GM12891 (cell line): ENCODE results near the gene ZC3H12C.

Source experiments
- POLR2A ChIP-seq: IDR thresholded peaks from 2 replicates; pipeline ENCODE4 v1.6.1; 2011; ENCODE audit warnings: low read depth, low read length, control low read depth
- POLR2AphosphoS5 ChIP-seq: IDR thresholded peaks from 2 replicates; pipeline ENCODE4 v1.6.1; 2011; ENCODE audit warnings: low read depth, low read length, control low read depth

GRCh38 chr11:110158317-110159200, 65.4 kb downstream of the ZC3H12C start:
- TF ChIP-seq POLR2A (no peak), POLR2AphosphoS5 (no peak)
